Keratinocyte (primary cell): ENCODE measurements around the gene SURF6. TPM values are rescaled to one million over a fixed set of nuclear protein-coding genes. Genes with fewer than 3 reads are reported as not detected.
A peak's percentile ranks its signal among the peaks of the same experiment; 100 is the strongest.

Experiments
- DNase-seq: peaks from one replicate; pipeline ENCODE4 v3.0.0-alpha.2; 2011; ENCODE audit warnings: low read depth, missing footprints, low spot score
- FAIRE-seq: peaks from 2 replicates; lab custom pipeline; 2011; peaks lifted over from hg19 to GRCh38; lab: Jason Lieb, UNC
- H2AFZ ChIP-seq: 2 replicates; pipeline ENCODE4 v1.6.0; 2012; ENCODE audit warnings: low read length, control low read depth, inconsistent platforms; ENCODE audit not compliant: control insufficient read depth
- H3K27ac ChIP-seq: 2 replicates; pipeline ENCODE4 v1.5.1; 2011; ENCODE audit warnings: low read length; ENCODE audit not compliant: control insufficient read depth, insufficient read depth
- H3K27me3 ChIP-seq: 3 replicates; pipeline ENCODE4 v1.6.0; 2011; ENCODE audit warnings: low read length; ENCODE audit not compliant: control insufficient read depth, insufficient read depth; ENCODE audit errors: extremely low read depth
- H3K36me3 ChIP-seq, 2 experiments: 2 replicates in 1 of 2; 3 replicates in 1 of 2; pipeline ENCODE4 v1.5.1; 2011; ENCODE audit warnings: low read length in 2 of 2, mild to moderate bottlenecking in 1 of 2; ENCODE audit not compliant: control insufficient read depth in 2 of 2, insufficient read depth in 2 of 2; ENCODE audit errors: extremely low read depth in 1 of 2
- H3K4me1 ChIP-seq: 3 replicates; pipeline ENCODE4 v1.5.1; 2011; ENCODE audit warnings: low read length; ENCODE audit not compliant: control insufficient read depth, insufficient read depth; ENCODE audit errors: extremely low read depth
- H3K4me2 ChIP-seq: 3 replicates; pipeline ENCODE4 v1.6.0; 2011; ENCODE audit warnings: low read depth, low read length; ENCODE audit not compliant: control insufficient read depth, insufficient read depth; ENCODE audit errors: extremely low read depth
- H3K4me3 ChIP-seq, 3 experiments: fragments of 200-600 bp in 1 of 3; sonication (generic) in 1 of 3; 2 replicates in 2 of 3; 3 replicates in 1 of 3; pipeline ENCODE4 v1.5.1; 2011 to 2016; ENCODE audit warnings: low read length in 3 of 3, mild to moderate bottlenecking in 3 of 3, control low read depth in 2 of 3, inconsistent platforms in 1 of 3, low read depth in 1 of 3, mixed read lengths in 1 of 3, mixed run types in 1 of 3, moderate library complexity in 1 of 3; ENCODE audit not compliant: control insufficient read depth in 2 of 3, insufficient read depth in 2 of 3; ENCODE audit errors: extremely low read depth in 1 of 3
- H3K79me2 ChIP-seq: 2 replicates; pipeline ENCODE4 v1.6.0; 2012; ENCODE audit warnings: low read length; ENCODE audit not compliant: control insufficient read depth, insufficient read depth
- H3K9ac ChIP-seq: 3 replicates; pipeline ENCODE4 v1.6.0; 2011; ENCODE audit warnings: low read length; ENCODE audit not compliant: control insufficient read depth, insufficient read depth; ENCODE audit errors: extremely low read depth
- H3K9me1 ChIP-seq: 3 replicates; pipeline ENCODE4 v1.6.0; 2011; ENCODE audit warnings: low read length; ENCODE audit not compliant: control insufficient read depth, insufficient read depth; ENCODE audit errors: extremely low read depth
- H3K9me3 ChIP-seq: 2 replicates; pipeline ENCODE4 v1.5.1; 2012; ENCODE audit warnings: low read depth, low read length; ENCODE audit not compliant: control insufficient read depth
- H4K20me1 ChIP-seq: 3 replicates; pipeline ENCODE4 v1.6.0; 2011; ENCODE audit warnings: low read length; ENCODE audit not compliant: control insufficient read depth, insufficient read depth; ENCODE audit errors: extremely low read depth
- EZH2 ChIP-seq: IDR thresholded peaks from one replicate; pipeline ENCODE4 v1.6.1; 2012; ENCODE audit warnings: inconsistent platforms, mild to moderate bottlenecking, low read length, moderate library complexity
- dilution Hi-C: fragments of 300-500 bp; cut with MboI; formaldehyde crosslinking; loops from one replicate; pipeline ENCODE4 v1.7.0; 2020; ENCODE audit warnings: low sequenced_read_pairs; ENCODE audit not compliant: extremely low pct_ligation_motif_present
- polyA plus RNA-seq, 5 experiments: library from polyadenylated mRNA; depleted of rRNA in 3 of 5; stranded (reverse) in 3 of 5; stranded (forward) in 1 of 5; unstranded in 1 of 5; fragments of >200 nt; gene quantifications; 1 replicate in 1 of 5; 2 replicates in 3 of 5; 3 replicates in 1 of 5; pipeline versions ENCODE4 v1.2.1 to v1.2.3, GENCODE V29; 2011 to 2012; ENCODE audit warnings: missing spikeins in 2 of 5, low read depth in 1 of 5, low replicate concordance in 1 of 5
- TF ChIP-seq, protein P1 (sequence below), 3 experiments: IDR thresholded peaks in 1 of 3; conservative IDR thresholded peaks in 1 of 3; optimal IDR thresholded peaks in 1 of 3; 2 replicates in 2 of 3; 3 replicates in 1 of 3; pipeline versions ENCODE3 to v1.5.1; 2011; ENCODE audit warnings: low read length in 3 of 3, mild to moderate bottlenecking in 3 of 3, moderate library complexity in 2 of 3, control low read depth in 1 of 3, inconsistent platforms in 1 of 3; ENCODE audit not compliant: insufficient read depth in 2 of 3; ENCODE audit errors: extremely low read depth in 1 of 3

SURF6 gene
- polyA plus RNA-seq, 1 donor (not counting 4 experiments of a cell fraction or from before 2014, with no cell fraction given): 13.0 TPM

DNA sequence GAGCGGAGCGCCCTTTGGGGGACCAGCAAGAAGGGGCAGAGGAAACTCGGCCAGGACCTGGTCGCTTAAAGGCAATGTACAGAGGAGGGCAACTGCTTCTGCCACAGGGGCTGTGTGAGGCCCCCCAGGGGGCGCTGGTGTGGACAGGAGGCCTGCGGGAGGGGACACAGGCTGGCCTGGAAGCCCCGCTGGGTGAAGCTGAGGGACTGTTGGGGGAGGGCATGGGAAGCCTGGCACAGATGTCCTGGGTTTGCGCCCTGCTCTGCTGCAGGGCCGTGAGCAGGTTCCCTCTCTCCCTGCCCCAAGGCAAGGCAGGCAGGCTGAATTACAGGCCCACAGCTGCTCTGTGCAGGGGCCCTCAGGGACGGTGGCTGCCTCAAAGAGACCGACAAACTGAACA lies 6.6 kb upstream of the SURF6 start:
- Histone ChIP-seq H3K9ac (no peak overlapping the region), H3K27me3 (no peaks in the 10 kb centered on the region), H3K4me3 (no peak overlapping the region), H3K4me2 (no peak overlapping the region), H3K9me3 (no peaks in the 10 kb centered on the region), H3K36me3 (peaks cover 45 to 56% of the 10 kb centered on the region in 2 experiments), H4K20me1 (peaks cover 3% of the 10 kb centered on the region), H3K4me1 (peaks cover 7% of the 10 kb centered on the region), H3K27ac (no peak overlapping the region), H3K79me2 (peaks cover 22% of the 10 kb centered on the region), H3K9me1 (no peaks in the 10 kb centered on the region), H2AFZ (no peak overlapping the region)
- no peak for TF ChIP-seq EZH2
- TF ChIP-seq, protein P1, sequence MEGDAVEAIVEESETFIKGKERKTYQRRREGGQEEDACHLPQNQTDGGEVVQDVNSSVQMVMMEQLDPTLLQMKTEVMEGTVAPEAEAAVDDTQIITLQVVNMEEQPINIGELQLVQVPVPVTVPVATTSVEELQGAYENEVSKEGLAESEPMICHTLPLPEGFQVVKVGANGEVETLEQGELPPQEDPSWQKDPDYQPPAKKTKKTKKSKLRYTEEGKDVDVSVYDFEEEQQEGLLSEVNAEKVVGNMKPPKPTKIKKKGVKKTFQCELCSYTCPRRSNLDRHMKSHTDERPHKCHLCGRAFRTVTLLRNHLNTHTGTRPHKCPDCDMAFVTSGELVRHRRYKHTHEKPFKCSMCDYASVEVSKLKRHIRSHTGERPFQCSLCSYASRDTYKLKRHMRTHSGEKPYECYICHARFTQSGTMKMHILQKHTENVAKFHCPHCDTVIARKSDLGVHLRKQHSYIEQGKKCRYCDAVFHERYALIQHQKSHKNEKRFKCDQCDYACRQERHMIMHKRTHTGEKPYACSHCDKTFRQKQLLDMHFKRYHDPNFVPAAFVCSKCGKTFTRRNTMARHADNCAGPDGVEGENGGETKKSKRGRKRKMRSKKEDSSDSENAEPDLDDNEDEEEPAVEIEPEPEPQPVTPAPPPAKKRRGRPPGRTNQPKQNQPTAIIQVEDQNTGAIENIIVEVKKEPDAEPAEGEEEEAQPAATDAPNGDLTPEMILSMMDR (optimal IDR thresholded peaks at IDR 0.05 in 1 of 3, IDR thresholded peaks at IDR 0.05 in 1 of 3, conservative IDR thresholded peaks at IDR 0.05 in 1 of 3; ENCODE audit: extremely low read depth in 1 of 3, insufficient read depth in 2 of 3, low read length in 3 of 3): no peak
- no peak for FAIRE-seq
- no peak for DNase-seq
- dilution Hi-C loops: no loop called here

DNA sequence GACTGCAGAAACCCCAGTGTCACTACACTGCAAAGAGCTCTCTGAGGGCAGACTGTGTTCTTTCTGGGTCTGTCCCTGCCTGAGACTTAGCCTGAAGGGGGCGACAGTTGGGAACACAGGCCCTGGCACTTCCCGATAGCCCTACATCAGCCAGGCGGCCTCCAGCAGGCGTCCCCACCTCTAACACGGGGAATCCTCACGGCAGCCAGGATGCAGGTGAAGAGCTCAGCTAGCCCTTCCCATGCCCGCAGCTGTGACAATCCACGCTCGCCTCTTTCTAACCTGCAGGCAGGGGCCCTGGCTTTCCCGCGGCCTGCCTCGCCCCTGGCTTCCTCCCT lies 6.0 kb upstream of the SURF6 start:
- Histone ChIP-seq H3K27ac (no peak overlapping the region), H3K27me3 (no peaks in the 10 kb centered on the region), H3K4me3 (no peak overlapping the region), H4K20me1 (peaks cover 3% of the 10 kb centered on the region), H3K4me1 (peaks cover 7% of the 10 kb centered on the region), H3K4me2 (no peak overlapping the region), H3K9me3 (no peaks in the 10 kb centered on the region), H3K9me1 (no peaks in the 10 kb centered on the region), H3K9ac (no peak overlapping the region), H2AFZ (no peak overlapping the region), H3K36me3 (peaks cover 45 to 56% of the 10 kb centered on the region in 2 experiments), H3K79me2 (peaks cover 20% of the 10 kb centered on the region)
- no peak for DNase-seq
- dilution Hi-C loops: no loop called here
- no peak for FAIRE-seq
- TF ChIP-seq EZH2: no peak
- TF ChIP-seq, protein P1 (optimal IDR thresholded peaks at IDR 0.05 in 1 of 3, IDR thresholded peaks at IDR 0.05 in 1 of 3, conservative IDR thresholded peaks at IDR 0.05 in 1 of 3; ENCODE audit: extremely low read depth in 1 of 3, insufficient read depth in 2 of 3, low read length in 3 of 3): peak in 2 of 3 experiments; percentile 30 to 38
